ENCODE data around the gene RSU1.

The RSU1 gene

GRCh38 chr10:16713290-16713689 is 103.9 kb downstream of the RSU1 start:
- Histone ChIP-seq H3K4me3 (ENCODE audit: low read length) (no peak overlapping the region), H3K27me3 (ENCODE audit: low read depth, low read length) (no peaks in the 10 kb centered on the region), H4K20me1 (ENCODE audit: insufficient read depth, low read length) (no peaks in the 10 kb centered on the region), H3K79me2 (ENCODE audit: low read length) (no peaks in the 10 kb centered on the region), H3K36me3 (replicated peaks; ENCODE audit: low read depth, low read length) (no peaks in the 10 kb centered on the region), H2AFZ (ENCODE audit: low read depth, low read length) (no peak overlapping the region), H3K4me1 (ENCODE audit: low read length) (no peaks in the 10 kb centered on the region), H3K9me3 (ENCODE audit: insufficient read depth, low read length) (peaks cover 6% of the 10 kb centered on the region; the same call in 1 of the 2 replicates), H3K4me2 (ENCODE audit: low read length) (no peak overlapping the region), H3K9ac (ENCODE audit: low read length) (no peak overlapping the region), H3K27ac (ENCODE audit: low read length) (no peak overlapping the region)
- no peak for TF ChIP-seq EZH2phosphoT487 (IDR thresholded peaks at IDR 0.05; ENCODE audit: low read depth)
- TF ChIP-seq, protein P1, sequence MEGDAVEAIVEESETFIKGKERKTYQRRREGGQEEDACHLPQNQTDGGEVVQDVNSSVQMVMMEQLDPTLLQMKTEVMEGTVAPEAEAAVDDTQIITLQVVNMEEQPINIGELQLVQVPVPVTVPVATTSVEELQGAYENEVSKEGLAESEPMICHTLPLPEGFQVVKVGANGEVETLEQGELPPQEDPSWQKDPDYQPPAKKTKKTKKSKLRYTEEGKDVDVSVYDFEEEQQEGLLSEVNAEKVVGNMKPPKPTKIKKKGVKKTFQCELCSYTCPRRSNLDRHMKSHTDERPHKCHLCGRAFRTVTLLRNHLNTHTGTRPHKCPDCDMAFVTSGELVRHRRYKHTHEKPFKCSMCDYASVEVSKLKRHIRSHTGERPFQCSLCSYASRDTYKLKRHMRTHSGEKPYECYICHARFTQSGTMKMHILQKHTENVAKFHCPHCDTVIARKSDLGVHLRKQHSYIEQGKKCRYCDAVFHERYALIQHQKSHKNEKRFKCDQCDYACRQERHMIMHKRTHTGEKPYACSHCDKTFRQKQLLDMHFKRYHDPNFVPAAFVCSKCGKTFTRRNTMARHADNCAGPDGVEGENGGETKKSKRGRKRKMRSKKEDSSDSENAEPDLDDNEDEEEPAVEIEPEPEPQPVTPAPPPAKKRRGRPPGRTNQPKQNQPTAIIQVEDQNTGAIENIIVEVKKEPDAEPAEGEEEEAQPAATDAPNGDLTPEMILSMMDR (IDR thresholded peaks at IDR 0.05; ENCODE audit: low read depth, low read length) = no peak

DNA sequence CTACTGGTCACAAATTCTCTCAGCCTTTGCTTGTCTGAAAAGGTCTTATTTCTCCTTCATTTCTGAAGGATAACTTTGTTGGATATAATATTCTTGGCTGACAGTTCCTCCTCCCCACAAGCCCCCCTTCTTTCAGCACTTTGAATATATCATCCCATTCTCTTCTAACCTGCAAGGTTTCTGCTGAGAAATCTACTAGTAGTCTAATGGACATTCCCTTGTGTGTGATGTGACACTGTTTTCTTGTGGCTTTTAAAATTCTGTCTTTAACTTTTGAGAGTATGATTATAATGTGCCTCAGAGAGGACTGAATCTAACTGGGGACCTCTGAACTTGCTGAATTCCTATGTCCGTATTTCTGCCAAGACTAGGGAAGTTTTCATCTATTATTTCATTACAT is 104.3 kb downstream of the RSU1 start:
- Histone ChIP-seq H3K27me3 (ENCODE audit: low read depth, low read length) (no peaks in the 10 kb centered on the region), H3K4me2 (ENCODE audit: low read length) (no peak overlapping the region), H3K4me3 (ENCODE audit: low read length) (no peak overlapping the region), H3K9ac (ENCODE audit: low read length) (no peak overlapping the region), H3K9me3 (ENCODE audit: insufficient read depth, low read length) (peaks cover 6% of the 10 kb centered on the region; the same call in 1 of the 2 replicates), H2AFZ (ENCODE audit: low read depth, low read length) (no peak overlapping the region), H3K36me3 (replicated peaks; ENCODE audit: low read depth, low read length) (no peaks in the 10 kb centered on the region), H4K20me1 (ENCODE audit: insufficient read depth, low read length) (no peaks in the 10 kb centered on the region), H3K4me1 (ENCODE audit: low read length) (no peaks in the 10 kb centered on the region), H3K27ac (ENCODE audit: low read length) (no peak overlapping the region), H3K79me2 (ENCODE audit: low read length) (no peaks in the 10 kb centered on the region)
- TF ChIP-seq, protein P1 (IDR thresholded peaks at IDR 0.05; ENCODE audit: low read depth, low read length) = no peak
- no peak for TF ChIP-seq EZH2phosphoT487 (IDR thresholded peaks at IDR 0.05; ENCODE audit: low read depth)

DNA sequence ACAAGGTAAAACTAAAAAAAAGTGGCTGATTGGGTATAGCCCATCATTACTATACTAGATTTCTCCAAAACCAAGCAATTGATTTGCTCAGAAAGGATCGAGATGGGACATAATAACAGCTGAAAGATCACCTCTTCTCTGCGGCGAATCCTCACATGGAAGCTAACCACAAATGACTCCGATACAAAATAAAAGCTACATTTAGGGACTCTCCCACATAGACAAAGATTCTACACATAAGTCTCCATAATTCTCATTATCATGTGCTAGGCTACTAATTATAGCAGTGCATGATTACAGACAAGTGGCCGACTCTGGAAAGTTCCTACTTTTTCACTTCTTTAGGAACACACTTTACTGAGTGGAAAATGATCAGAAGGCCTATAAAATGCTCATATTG is 116.9 kb downstream of the RSU1 start:
- no peak for TF ChIP-seq EZH2phosphoT487 (IDR thresholded peaks at IDR 0.05; ENCODE audit: low read depth)
- TF ChIP-seq, protein P1 (IDR thresholded peaks at IDR 0.05; ENCODE audit: low read depth, low read length) = no peak
- H3K27ac ChIP-seq (ENCODE audit: low read length) = no peak overlapping the region
- no peaks in the 10 kb centered on the region for H3K36me3 ChIP-seq (replicated peaks; ENCODE audit: low read depth, low read length)
- no peaks in the 10 kb centered on the region for H4K20me1 ChIP-seq (ENCODE audit: insufficient read depth, low read length)
- no peak overlapping the region for H3K4me3 ChIP-seq (ENCODE audit: low read length)
- no peak overlapping the region for H3K4me2 ChIP-seq (ENCODE audit: low read length)
- no peaks in the 10 kb centered on the region for H3K27me3 ChIP-seq (ENCODE audit: low read depth, low read length)
- H3K79me2 ChIP-seq (ENCODE audit: low read length) = no peaks in the 10 kb centered on the region
- no peaks in the 10 kb centered on the region for H3K9me3 ChIP-seq (ENCODE audit: insufficient read depth, low read length)
- H3K9ac ChIP-seq (ENCODE audit: low read length) = no peak overlapping the region
- no peak overlapping the region for H2AFZ ChIP-seq (ENCODE audit: low read depth, low read length)
- H3K4me1 ChIP-seq (ENCODE audit: low read length) = no peaks in the 10 kb centered on the region

DNA sequence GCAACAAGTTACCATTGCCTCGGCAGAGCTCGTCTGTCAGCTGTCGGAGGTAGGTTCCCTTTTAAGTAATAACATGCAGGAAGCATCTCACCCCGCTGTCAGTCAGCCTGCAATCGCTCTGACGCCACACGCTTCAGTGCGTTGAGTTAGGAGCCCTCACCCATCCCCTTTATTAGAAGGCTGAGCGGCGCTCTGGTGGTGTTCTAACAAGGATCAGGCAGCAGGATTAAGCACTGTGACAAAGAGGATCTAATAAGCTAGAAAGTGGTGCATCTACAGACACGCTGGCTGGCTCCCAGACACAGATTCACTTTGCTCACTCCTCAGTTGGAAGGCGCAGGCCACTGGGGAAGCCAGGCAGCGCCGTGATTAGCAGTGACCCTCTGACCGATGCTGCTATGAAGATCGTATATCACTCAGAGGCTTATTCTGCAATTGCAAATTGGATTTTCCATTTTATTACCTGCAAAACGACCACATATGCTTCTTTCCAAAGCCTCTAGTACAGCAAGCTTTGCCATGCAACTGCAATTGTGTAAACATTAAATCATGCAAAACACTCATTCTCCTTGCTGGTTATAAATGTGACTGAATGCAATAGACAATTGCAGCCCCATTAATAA is 117.7 kb downstream of the RSU1 start:
- H3K4me3 ChIP-seq (ENCODE audit: low read length) = no peak overlapping the region
- H3K36me3 ChIP-seq (replicated peaks; ENCODE audit: low read depth, low read length) = no peaks in the 10 kb centered on the region
- no peak overlapping the region for H3K4me2 ChIP-seq (ENCODE audit: low read length)
- TF ChIP-seq, protein P1 (IDR thresholded peaks at IDR 0.05; ENCODE audit: low read depth, low read length) = no peak
- no peak for TF ChIP-seq EZH2phosphoT487 (IDR thresholded peaks at IDR 0.05; ENCODE audit: low read depth)
- H3K27me3 ChIP-seq (ENCODE audit: low read depth, low read length) = no peaks in the 10 kb centered on the region
- H3K4me1 ChIP-seq (ENCODE audit: low read length) = no peaks in the 10 kb centered on the region
- no peaks in the 10 kb centered on the region for H4K20me1 ChIP-seq (ENCODE audit: insufficient read depth, low read length)
- H3K9ac ChIP-seq (ENCODE audit: low read length) = no peak overlapping the region
- H3K9me3 ChIP-seq (ENCODE audit: insufficient read depth, low read length) = no peaks in the 10 kb centered on the region
- H3K79me2 ChIP-seq (ENCODE audit: low read length) = no peaks in the 10 kb centered on the region
- H2AFZ ChIP-seq (ENCODE audit: low read depth, low read length) = no peak overlapping the region
- H3K27ac ChIP-seq (ENCODE audit: low read length) = no peak overlapping the region
